K562 (cell line): ENCODE measurements around the gene UIMC1. TPM values are rescaled to one million over a fixed set of nuclear protein-coding genes. Genes with fewer than 3 reads are reported as not detected.

Experiments
- ATAC-seq: fragments of 200-7000 bp; cut with Tn5 transposase; 3 replicates; pipeline ENCODE4 v1.9.1; 2020; ENCODE audit warnings: moderate library complexity
- BruUV-seq: library from RNA; stranded (reverse); fragments of 400-500 nt; replicated peaks from 2 replicates; lab custom pipeline; 2021; lab: Mats Ljungman, UMichigan
- CTCF ChIA-PET: fragments of 300-600 bp; formaldehyde crosslinking; extraction: SDS; loops from one replicate; lab custom pipeline; 2021; ENCODE audit warnings: low intra/inter-chr PET ratio; lab: Yijun Ruan, JAX
- POLR2A ChIA-PET: fragments of 300-600, 350-650 bp; sonication (Branson Sonifier 250); formaldehyde crosslinking; extraction: SDS; loops from one replicate; lab custom pipeline; 2021; ENCODE audit warnings: antibody characterized with exemption, inconsistent platforms; lab: Yijun Ruan, JAX
- DNase-seq, 4 experiments: peaks; one replicate each; pipeline versions ENCODE4 v3.0.0 to v3.0.0-alpha.2; 2011 to 2018; ENCODE audit warnings: low spot score in 3 of 4, mixed read lengths in 3 of 4; ENCODE audit errors: extremely low read depth in 1 of 4
- FAIRE-seq: peaks from 2 replicates; lab custom pipeline; 2011; peaks lifted over from hg19 to GRCh38; lab: Jason Lieb, UNC
- H2AFZ ChIP-seq: 2 replicates; pipeline ENCODE4 v1.6.0; 2011; ENCODE audit warnings: low read depth, low read length, control low read depth, inconsistent platforms
- H3K27ac ChIP-seq: fragments of 200-600 bp; 3 replicates; pipeline ENCODE4 v1.8.0; 2011; ENCODE audit warnings: low read depth, mild to moderate bottlenecking, control low read depth, inconsistent platforms, low read length, moderate library complexity, mixed read lengths; ENCODE audit errors: extremely low read depth
- H3K27me3 ChIP-seq, 2 experiments: fragments of 300-600 bp in 1 of 2; 2 replicates in 1 of 2; 3 replicates in 1 of 2; pipeline versions ENCODE4 v1.6.0 to v1.8.0; 2011; ENCODE audit warnings: inconsistent platforms in 2 of 2, low read length in 2 of 2, mild to moderate bottlenecking in 1 of 2, mixed read lengths in 1 of 2, moderate library complexity in 1 of 2; ENCODE audit not compliant: control insufficient read depth in 2 of 2, insufficient read depth in 2 of 2
- H3K36me3 ChIP-seq: fragments of 300-600 bp; 3 replicates; pipeline ENCODE4 v1.8.0; 2011; ENCODE audit warnings: mild to moderate bottlenecking, low read length, inconsistent platforms; ENCODE audit not compliant: control insufficient read depth, insufficient read depth
- H3K4me1 ChIP-seq, 2 experiments: fragments of 200-600 bp in 1 of 2; replicated peaks in 1 of 2; 2 replicates in 1 of 2; 3 replicates in 1 of 2; pipeline versions ENCODE4 v1.5.1 to v1.8.0; 2011; ENCODE audit warnings: inconsistent platforms in 2 of 2, low read length in 2 of 2, mild to moderate bottlenecking in 1 of 2, mixed read lengths in 1 of 2, moderate library complexity in 1 of 2; ENCODE audit not compliant: control insufficient read depth in 2 of 2, insufficient read depth in 2 of 2
- H3K4me2 ChIP-seq: 2 replicates; pipeline ENCODE4 v1.6.1; 2011; ENCODE audit warnings: low read length, control low read depth, inconsistent platforms, mixed read lengths; ENCODE audit not compliant: insufficient read depth
- H3K4me3 ChIP-seq: fragments of 200-600 bp; sonication (generic), shearing (Covaris generic); 2 replicates; pipeline ENCODE4 v1.5.1; 2016; ENCODE audit warnings: control low read depth, inconsistent platforms
- H3K79me2 ChIP-seq: fragments of 200-600 bp; 3 replicates; pipeline ENCODE4 v1.8.0; 2011; ENCODE audit warnings: low read length, inconsistent platforms; ENCODE audit not compliant: control insufficient read depth, insufficient read depth
- H3K9ac ChIP-seq, 2 experiments: 2 replicates each; pipeline versions ENCODE4 v1.6.0 to v1.6.1; 2011; ENCODE audit warnings: low read depth in 2 of 2, low read length in 2 of 2, control low read depth in 1 of 2, inconsistent platforms in 1 of 2, mild to moderate bottlenecking in 1 of 2, mixed read lengths in 1 of 2; ENCODE audit not compliant: insufficient read depth in 1 of 2
- H3K9me1 ChIP-seq: one replicate; pipeline ENCODE4 v1.6.0; 2011; ENCODE audit warnings: inconsistent platforms, mild to moderate bottlenecking, low read length, moderate library complexity; ENCODE audit not compliant: control insufficient read depth, insufficient read depth
- H3K9me3 ChIP-seq: replicated peaks from 2 replicates; pipeline ENCODE4 v1.5.1; 2011; ENCODE audit warnings: low read depth, low read length, inconsistent platforms; ENCODE audit not compliant: control insufficient read depth, insufficient read depth
- H4K20me1 ChIP-seq: replicated peaks from 2 replicates; pipeline ENCODE4 v1.6.1; 2011; ENCODE audit warnings: low read length, inconsistent platforms, mixed read lengths; ENCODE audit not compliant: control insufficient read depth, insufficient read depth
- COPS2 ChIP-seq: fragments of 450-650 bp; conservative IDR thresholded peaks from 2 replicates; pipeline ENCODE4 v1.6.1; 2016; ENCODE audit warnings: mild to moderate bottlenecking, moderate library complexity
- ETV6 ChIP-seq, 3 experiments: fragments of 150-350 bp in 1 of 3; sonication (generic) in 1 of 3; formaldehyde crosslinking in 1 of 3; IDR thresholded peaks; 2 replicates each; pipeline versions ENCODE4 v1.6.1 to v1.8.0; 2014 to 2022; ENCODE audit warnings: borderline replicate concordance in 2 of 3, low read depth in 2 of 3, antibody characterized with exemption in 1 of 3, low read length in 1 of 3, mild to moderate bottlenecking in 1 of 3, missing genetic modification reagents in 1 of 3
- NUFIP1 ChIP-seq: fragments of 450-650 bp; IDR thresholded peaks from 2 replicates; pipeline ENCODE4 v1.6.1; 2018; ENCODE audit not compliant: partially characterized antibody
- PBX2 ChIP-seq, 2 experiments: IDR thresholded peaks in 1 of 2; conservative IDR thresholded peaks in 1 of 2; 2 replicates each; pipeline ENCODE4 v1.6.1; 2016; ENCODE audit warnings: low read depth in 2 of 2, mild to moderate bottlenecking in 1 of 2, missing compliant biosample characterization in 1 of 2, missing genetic modification characterization in 1 of 2, moderate library complexity in 1 of 2
- PRDM10 ChIP-seq: fragments of 450-650 bp; IDR thresholded peaks from 2 replicates; pipeline ENCODE4 v1.6.1; 2018; ENCODE audit not compliant: partially characterized antibody
- RREB1 ChIP-seq: fragments of 250-450 bp; sonication (Bioruptor Pico); IDR thresholded peaks from 2 replicates; pipeline ENCODE4 v1.4.0; 2020
- WGBS: fragments of 100-300 bp; shearing (Covaris generic); methylation state at CpG from one replicate; pipeline ENCODE4 v1.1.6; 2016; ENCODE audit warnings: low coverage, mixed read lengths; ENCODE audit not compliant: insufficient coverage; ENCODE audit errors: missing lambda C conversion rate; 5-methylcytosine and 5-hydroxymethylcytosine counted together
- in situ Hi-C: fragments of 300-500 bp; cut with MboI; formaldehyde crosslinking; loops from 4 replicates; pipeline ENCODE4 v1.15.0; 2018; ENCODE audit warnings: inconsistent platforms, mixed read lengths
- intact Hi-C: fragments of 100-400 bp; cut with micrococcal nuclease; formaldehyde crosslinking; loops from 2 replicates; pipeline ENCODE4 v1.14.2; 2022
- polyA plus RNA-seq, 8 experiments: library from polyadenylated mRNA; depleted of rRNA in 4 of 8; stranded (reverse) in 5 of 8; unstranded in 3 of 8; fragments of >200 nt; fragmentation: Nextera tagmentation in 2 of 8; fragmentation: Illumina TruSeq in 1 of 8; extraction: Ambion mirVana in 2 of 8; extraction: Trizol in 1 of 8; gene quantifications; 2 replicates each; pipeline versions ENCODE4 v1.2.1 to v1.2.3, GENCODE V29; 2011 to 2014; ENCODE audit warnings: inconsistent platforms in 1 of 8, missing spikeins in 1 of 8
- total RNA-seq, 7 experiments: library from RNA; depleted of rRNA in 6 of 7; stranded (reverse); fragments of >200 nt in 6 of 7; fragmentation: Illumina TruSeq in 2 of 7; extraction: Trizol in 2 of 7; gene quantifications; 2 replicates each; pipeline versions ENCODE4 v1.2.1 to v1.2.3, GENCODE V29; 2011 to 2021; ENCODE audit warnings: low replicate concordance in 1 of 7

The UIMC1 gene
- total and polyA plus RNA-seq, 9 of the 15 experiments (the other 6 are each of a cell fraction or from before 2014, with no cell fraction given), result 14.9 to 51.7 (median 36.8) TPM

DNA sequence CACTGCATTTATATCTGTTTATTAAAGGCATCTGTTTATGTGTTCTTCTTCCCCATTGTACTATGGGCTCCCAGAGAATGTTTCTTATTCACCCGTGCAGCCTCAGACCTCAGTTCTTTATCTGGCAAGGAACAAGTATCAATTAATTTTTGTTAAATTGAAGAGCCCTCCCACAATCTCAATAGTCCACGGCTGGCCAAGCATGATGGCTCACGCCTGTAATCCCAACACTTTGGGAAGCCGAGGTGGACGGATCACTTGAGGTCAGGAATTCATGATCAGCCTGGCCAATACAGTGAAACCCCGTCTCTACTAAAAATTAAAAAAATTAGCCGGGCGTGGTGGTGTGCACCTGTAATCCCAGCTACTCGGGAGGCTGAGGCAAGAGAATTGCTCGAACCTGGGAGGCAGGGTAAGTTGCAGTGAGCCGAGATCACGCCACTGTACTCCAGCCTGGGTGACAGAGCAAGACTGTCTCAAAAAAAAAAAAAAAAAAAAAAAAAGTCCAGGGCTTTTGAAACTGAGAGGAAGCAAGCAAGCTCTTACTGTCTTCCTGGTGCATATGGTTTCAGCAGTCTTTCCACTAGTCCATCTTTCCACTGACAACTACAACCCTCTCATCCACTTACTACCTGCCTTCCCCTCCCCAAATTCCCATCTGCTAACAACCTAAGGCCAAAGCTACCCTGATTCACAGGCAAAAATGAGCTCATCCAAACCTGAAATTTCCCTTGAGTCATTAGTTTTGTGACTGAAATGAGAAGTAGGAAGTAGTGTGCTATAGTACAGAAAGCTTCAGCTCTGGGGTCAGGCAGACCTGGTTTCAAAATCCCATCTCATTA lies 105.1 kb downstream of the UIMC1 start:
- Histone ChIP-seq H3K27ac (no peak overlapping the region), H3K4me2 (no peak overlapping the region), H4K20me1 (no peaks in the 10 kb centered on the region), H3K4me1 (no peaks in the 10 kb centered on the region), H3K9me1 (no peaks in the 10 kb centered on the region), H3K9ac (no peak overlapping the region), H3K4me3 (no peak overlapping the region), H3K9me3 (no peaks in the 10 kb centered on the region), H2AFZ (no peak overlapping the region), H3K36me3 (peaks cover 46% of the 10 kb centered on the region), H3K27me3 (peaks cover 2 to 7% of the 10 kb centered on the region in 2 experiments; a peak in 2 of 5 replicates), H3K79me2 (no peaks in the 10 kb centered on the region)
- ATAC-seq (no peak), DNase-seq (no peak), FAIRE-seq (no peak)
- 80% methylated on average over 12 of the region's 12 CpGs for WGBS
- ChIA-PET POLR2A (interaction anchor here (0.7 to 2.6 kb wide), 4 partner anchors 9 to 160 kb away, joined by 3 to 28 read pairs (median 4); no protein-coding TSS in a partner anchor), CTCF (no interaction called here)
- in situ Hi-C loops (no loop called here), intact Hi-C loops (no loop called here)
- BruUV-seq, result TSS peak; percentile 25
- TF ChIP-seq COPS2 (no peak), NUFIP1 (no peak), ETV6 (IDR thresholded peaks at IDR 0.05; ENCODE audit: borderline replicate concordance in 1 of 2, low read depth in 2 of 2, low read length in 1 of 2) (no peak), ETV6 (CRISPR knock-in tag; IDR thresholded peaks at IDR 0.05; ENCODE audit: borderline replicate concordance) (no peak), RREB1 (CRISPR knock-in tag) (no peak), PBX2 (CRISPR knock-in tag; IDR thresholded peaks at IDR 0.05; ENCODE audit: low read depth) (no peak), PBX2 (tag; conservative IDR thresholded peaks at IDR 0.05; ENCODE audit: low read depth) (no peak), PRDM10 (peak; percentile 82)
